Ureter (tissue), 1 donor: ENCODE results near the gene APC. TPM values are rescaled to one million over a fixed set of nuclear protein-coding genes. Genes with fewer than 3 reads are reported as not detected.

Source experiments
- DNase-seq: peaks from one replicate; pipeline ENCODE4 v3.0.0-alpha.2; 2020; ENCODE audit warnings: low spot score
- total RNA-seq: library from RNA; stranded (reverse); gene quantifications from one replicate; pipeline ENCODE4 v1.2.4, GENCODE V29; 2023
- donor health status: DM: yes; HTN: yes; CAD: no.

APC gene
- total RNA-seq, result 40.4 TPM

DNA sequence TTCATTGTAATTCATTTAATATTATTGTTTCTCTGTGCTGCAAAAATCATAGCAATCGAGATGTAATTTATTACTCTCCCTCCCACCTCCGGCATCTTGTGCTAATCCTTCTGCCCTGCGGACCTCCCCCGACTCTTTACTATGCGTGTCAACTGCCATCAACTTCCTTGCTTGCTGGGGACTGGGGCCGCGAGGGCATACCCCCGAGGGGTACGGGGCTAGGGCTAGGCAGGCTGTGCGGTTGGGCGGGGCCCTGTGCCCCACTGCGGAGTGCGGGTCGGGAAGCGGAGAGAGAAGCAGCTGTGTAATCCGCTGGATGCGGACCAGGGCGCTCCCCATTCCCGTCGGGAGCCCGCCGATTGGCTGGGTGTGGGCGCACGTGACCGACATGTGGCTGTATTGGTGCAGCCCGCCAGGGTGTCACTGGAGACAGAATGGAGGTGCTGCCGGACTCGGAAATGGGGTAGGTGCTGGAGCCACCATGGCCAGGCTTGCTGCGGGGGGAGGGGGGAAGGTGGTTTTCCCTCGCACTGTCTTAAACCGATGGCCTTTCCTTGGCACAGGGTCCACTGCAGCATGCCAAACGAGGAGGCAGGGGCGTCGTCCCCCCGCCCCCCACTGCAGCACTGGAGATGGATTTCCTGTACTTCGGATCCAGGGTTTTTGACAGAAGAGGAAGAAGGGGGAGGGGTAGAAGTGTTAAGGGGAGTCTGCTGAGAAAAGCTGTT, at the start of gene APC:
Gene APC (plus strand): TSS at position 423 of the 728 bp plus-strand sequence. CDS start 17,006 bp downstream, outside the sequence.
- peak; percentile 92 for DNase-seq

DNA sequence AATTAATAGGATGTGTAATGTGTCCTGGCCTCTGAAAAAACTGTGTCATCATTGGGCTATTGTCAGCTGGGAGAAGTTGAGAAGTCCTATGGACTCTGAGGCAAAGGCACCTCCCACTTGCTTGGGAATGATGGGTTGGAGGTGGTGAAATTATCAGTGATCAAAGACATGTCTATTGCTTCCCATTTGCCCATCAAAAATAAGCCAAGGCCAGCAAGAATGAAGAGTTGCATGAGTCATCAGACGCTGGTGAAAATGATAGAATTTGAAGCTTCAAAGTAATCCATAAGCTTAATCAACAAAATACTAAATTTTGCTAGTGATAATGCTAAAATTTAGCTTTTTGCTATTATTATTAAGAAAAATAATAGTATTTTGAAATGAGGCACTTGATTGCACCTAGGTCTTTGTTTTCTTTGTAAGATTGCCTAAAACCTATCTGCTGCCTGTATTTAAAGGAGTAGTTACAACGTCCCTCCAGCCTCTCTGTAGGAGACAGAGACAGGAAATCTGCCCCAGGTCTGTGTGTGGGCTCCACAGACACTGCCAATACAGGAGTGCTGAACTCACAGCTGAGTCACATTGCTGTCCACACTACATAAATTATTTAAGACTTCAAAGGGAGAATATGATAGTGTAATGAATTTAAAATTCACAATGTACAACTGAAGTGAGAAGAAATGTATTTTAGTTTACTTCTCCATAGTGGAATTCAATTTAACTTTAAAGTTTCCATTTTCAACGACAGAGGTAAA, 48.4 kb upstream of the APC start:
- no peak for DNase-seq

DNA sequence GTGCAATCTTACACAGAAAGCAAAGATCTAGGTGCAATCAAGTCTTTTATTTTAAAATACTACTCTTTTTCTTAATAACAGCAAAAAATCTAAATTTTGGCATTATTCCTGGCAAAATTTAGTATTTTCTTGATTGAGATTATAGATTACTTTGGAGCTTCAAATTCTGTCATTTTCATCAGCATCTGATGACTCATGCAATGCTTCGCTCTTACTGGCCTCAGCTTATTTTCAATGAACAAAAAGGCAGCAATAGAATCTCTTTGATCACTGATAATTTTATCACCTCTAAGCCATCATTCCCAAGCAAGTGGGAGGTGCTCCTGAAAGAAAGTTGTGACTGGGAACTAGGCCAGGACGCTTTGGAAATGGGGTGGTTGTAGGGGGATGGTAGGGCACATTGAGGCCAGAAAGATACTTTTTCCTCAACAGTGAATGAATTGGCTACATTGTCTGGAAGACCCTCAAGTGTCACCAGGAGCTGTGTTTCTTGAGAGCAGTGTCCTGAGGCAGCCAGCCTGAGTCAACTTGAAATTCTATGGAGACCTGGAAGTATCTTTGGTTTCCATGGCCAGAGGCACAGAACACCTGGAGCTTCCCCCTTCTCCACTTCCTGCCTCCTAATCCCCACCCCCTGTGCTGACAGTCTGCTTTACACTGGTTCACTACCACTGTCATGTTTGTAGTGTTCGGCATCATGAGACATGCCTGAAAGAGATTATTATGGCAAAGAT, 46.9 kb upstream of the APC start:
- no peak for DNase-seq

DNA sequence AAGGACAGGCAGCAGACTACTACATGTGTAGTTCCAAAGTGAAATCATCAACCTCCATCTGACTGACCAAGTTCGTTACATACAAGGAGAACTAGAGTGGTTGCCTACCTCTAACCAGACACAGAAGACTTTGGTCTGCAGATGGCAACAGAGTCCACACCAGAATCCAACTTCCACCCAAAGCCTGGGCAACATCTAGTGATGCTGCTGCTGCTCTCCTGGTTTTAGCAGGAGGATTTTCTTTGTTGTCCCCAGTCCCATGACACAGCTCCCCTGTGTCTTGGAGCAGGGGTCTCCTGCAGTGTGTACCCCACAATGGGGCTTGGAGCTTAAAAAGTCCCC, 46.4 kb upstream of the APC start:
- no peak for DNase-seq

DNA sequence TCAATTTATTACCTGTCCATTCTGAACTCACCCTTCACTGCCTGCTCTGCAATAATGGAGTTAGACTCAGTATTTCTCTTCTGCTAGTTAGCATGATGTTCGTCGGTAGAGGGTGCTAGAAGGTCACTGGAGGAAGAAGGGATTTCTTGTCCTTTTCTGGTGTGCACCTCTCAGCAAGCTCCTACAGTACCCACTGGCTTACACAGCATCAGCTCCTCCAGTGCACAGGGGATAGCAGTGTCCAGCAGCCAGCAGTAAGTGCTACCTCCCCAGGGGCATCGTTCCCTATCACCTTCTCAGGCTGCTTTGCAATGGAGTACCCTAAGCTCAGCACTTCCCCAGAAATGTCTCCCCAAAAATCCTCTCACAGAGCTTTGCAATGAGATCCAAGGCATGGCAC, 45.9 kb upstream of the APC start:
- DNase-seq, result no peak

DNA sequence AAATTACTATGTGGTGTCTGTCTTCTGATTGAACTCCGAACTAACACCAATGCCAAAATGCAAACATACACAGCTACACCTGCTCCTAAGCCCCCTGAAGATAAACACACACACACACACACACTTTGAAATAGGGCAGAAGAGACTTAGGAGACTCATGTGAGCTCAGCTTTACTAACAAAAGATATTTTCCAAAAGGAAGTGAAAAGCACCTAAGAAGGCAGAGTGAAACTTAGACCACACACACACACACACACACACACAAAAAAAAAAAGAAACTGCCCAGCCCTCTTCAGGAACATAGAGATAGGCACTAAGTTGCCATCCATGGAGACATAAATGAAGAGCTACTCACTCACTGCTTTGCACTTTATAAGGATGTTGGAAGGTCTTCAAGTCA, 45.2 kb upstream of the APC start:
- no peak for DNase-seq

DNA sequence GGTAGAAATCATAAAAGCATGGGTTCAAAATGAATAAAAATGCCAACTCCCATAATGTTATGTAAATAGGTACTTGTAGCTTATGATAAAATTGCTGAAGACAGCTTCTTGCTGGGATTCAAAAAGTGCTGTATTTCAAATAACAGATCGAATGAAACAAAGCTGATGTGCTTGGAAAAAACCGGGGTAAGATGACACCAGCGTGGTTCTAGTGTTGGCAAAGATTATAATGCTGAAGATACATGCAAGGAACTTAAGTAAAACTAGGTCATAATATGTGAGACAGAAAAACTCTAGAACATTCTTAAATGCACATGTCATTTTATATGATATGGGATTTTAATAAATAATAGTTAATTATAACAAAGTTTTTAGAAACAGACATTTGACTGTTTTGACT, 44.4 kb upstream of the APC start:
- DNase-seq, result no peak

DNA sequence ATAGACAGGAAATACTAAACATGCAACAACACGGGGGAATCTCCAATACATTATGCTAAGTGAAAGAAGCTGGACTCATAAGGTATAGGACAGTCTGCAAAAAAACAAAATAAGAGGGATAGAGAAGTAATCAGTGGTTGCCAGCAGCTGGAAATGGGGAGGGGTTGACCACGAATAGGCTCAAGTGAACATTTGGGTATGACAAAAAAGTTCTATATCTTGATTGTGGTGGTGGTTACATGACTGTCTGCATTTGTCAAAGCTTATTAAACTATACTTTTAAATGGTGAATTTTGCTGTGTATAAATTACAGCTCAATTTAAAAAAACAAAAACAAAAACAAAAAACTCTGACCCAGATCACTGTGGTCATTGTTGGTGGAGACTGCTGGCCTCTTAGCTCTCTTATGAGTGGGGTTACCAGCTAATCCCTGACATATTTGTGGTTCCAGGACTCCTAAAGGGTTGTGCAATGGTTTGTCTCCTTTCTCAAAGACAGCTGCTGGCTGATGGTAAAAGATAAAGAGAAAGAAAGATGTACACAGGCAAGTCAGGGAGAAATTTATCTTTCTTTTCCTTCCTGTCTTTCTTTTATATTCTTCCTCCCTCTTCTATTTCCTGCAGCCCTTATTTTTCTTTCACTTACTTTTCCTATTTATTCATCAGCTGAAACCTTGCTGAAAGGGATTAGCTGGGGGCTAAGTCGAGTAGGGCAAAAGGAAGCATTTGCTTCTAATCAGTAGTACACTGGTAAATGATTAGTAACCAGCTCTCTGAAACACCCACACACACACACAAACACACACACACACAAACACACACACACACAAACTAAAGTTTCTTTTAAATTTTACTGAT, 42.6 kb upstream of the APC start:
- DNase-seq, result no peak

DNA sequence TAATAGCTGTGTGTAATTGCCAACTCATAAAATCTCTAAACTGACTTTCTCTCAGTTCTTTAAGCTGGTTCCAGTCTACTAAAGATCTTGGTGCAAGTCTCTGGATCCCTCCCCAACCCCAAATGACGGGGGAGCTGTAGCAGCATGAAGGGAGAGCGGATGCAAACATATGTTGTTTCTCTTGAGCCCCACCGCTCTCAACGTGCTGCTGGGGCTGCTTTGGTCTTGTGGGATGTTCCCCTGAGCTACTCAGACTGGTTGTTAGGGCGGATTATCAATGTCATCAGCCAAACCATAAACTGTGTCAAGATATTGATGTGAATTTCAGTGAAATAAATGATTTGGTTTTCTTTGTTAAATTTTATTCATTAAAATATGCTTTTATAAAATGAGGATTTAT, 40.9 kb upstream of the APC start:
- DNase-seq, result no peak

DNA sequence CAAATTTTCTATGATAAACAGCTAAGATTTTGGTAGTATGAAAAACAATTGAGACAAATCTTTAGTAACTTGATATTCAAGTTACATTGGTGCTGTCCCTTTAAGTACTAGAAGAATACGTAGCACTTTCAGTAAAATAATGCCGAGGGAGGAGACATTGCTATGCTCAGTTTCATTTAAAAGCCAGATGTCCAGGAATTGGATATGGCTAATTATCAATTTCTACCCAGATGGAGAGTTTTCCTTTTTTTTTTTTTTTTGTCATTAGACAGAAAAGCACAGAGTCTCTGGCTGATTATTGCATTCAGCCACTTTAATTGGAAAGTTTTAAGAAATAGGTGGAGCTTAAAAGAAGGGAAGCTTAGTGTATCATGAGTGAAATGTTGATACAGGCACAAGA, 40.4 kb upstream of the APC start:
- DNase-seq, result no peak

DNA sequence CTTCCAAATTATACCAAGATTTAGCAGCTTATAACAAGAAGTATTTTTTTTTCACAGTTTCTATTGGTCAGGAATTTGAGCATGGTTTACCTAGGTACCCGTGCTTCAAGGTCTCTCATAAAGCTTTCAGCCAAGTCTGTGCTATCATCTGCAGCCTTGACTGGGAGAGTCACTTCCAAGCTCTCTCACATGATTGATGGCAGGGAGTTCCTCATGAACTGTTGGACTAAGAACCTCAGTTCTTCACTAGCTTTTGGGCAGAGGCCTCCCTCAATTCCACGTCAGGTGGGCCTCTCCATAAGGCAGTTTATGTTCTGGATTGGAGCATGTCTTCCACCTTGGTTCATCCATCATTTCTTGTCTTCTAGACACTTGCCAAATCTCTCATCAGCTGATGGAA, 39.9 kb upstream of the APC start:
- no peak for DNase-seq

DNA sequence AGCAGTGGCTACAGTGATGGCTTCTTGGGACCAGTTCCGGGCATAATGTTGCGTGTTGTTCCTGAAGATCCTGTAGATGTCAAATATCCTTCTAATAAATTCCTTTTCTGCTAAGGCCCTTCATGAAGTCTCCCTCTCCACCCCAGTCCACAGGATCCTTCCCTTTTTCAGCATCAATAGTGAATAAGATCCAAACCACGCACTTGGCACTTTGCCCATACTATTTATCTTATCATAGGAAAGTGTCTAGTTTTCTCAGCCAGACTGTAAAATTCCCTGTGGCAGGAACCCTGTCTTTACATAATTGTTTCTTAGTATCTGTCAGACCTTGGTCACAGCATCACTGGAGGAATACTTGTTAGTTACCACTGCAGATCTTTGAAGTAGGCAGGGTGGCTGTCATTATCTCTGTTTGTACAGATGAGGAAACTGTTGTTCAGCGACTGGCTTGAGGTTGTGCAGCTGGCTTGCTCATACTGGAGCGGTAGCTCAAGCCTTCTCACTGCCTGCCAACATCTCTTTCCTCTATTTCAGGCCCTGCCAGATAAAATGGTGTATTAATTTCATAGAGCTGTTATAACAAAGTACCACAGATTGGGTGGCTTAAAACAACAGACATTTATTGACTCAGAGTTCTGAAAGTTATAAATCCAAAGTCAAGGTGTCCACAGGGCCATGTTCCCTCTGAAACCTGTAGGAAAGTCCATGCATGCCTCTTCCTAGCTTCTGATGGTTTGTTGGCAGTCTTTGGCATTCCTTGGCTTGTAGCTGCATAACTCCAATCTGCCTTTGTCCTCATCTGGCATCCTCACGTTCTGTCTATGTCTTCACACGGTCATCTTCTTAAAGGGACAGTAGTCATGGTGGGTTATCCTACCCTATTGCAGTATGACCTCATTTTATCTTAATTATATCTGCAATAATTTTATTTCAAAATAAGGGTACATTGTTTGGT, 33.5 kb upstream of the APC start:
- DNase-seq, result no peak

DNA sequence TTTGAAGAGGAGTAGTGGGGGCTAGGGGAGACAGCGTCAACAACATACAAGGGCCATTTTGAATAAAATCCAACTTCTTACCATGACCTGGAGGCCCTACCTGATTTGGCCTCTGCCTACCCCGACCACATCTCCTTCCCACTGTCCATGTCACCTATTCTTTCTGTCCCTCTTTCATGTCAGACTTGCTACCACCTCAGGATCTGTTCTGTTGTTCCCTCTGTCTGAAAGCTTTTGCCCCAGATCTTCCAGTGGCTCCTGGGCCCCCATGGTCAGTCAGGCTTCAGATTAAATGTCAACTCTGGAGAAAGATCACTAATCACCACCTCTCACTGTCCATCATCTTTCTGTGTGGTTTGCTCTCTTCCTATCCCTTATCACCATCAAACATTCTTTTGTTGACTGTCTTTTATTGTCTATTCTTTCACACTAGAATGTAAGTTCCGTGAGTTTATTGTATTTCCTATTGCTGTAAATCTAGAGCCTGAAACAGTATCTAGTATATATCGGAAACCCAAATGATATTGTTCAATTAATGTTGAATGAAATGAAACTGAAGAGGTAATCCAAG, 31.2 kb upstream of the APC start:
- no peak for DNase-seq

DNA sequence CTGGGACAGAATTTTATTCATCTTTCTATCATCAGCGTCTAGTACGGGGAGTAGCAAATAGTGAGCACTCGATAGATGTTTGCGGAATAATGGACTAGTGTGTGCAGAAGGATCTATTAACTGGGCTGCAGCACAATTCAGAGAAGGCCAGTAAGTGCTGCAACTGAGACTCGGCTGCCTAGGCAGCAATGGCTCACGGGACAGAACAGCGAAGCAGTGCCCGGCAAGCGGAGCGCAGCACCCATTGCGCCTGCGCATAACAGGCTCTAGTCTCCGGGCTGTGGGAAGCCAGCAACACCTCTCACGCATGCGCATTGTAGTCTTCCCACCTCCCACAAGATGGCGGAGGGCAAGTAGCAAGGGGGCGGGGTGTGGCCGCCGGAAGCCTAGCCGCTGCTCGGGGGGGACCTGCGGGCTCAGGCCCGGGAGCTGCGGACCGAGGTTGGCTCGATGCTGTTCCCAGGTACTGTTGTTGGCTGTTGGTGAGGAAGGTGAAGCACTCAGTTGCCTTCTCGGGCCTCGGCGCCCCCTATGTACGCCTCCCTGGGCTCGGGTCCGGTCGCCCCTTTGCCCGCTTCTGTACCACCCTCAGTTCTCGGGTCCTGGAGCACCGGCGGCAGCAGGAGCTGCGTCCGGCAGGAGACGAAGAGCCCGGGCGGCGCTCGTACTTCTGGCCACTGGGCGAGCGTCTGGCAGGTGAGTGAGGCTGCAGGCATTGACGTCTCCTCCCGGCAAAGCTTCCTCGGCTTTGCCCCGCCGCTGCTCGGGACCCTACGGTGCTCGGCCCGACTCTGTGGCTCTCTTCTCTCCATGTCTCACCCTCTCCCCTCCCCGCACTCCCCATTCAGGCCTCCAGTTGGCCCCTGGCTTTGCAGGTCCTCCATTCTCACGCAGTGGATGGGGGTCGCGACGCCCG, 30.2 kb upstream of the APC start:
- peak; percentile 99 for DNase-seq

DNA sequence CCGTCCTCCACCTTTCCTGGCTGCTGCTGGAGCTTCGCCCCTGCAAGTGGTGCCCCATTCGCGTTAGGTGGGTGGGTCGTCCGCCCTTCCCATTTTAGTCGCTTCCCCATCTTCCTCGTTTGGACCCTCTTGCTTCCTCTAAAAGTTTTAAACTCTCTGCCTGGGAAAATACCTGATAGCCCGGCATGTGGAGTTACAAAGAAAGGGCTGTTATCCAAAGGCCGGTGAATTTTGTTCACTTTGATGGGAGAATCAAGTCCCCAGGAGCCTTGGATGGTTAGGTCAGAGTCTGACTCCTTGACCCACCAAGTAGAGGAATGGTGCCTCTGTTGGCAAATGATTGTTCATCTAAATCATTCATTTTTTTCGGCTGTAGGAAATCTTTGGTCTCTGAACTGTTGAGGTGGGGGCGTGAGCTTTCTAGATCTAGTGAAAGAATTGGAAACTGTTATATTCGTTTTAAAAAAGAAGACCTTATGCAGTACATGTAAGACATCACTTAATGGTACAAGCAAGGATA, 29.5 kb upstream of the APC start:
- no peak for DNase-seq

DNA sequence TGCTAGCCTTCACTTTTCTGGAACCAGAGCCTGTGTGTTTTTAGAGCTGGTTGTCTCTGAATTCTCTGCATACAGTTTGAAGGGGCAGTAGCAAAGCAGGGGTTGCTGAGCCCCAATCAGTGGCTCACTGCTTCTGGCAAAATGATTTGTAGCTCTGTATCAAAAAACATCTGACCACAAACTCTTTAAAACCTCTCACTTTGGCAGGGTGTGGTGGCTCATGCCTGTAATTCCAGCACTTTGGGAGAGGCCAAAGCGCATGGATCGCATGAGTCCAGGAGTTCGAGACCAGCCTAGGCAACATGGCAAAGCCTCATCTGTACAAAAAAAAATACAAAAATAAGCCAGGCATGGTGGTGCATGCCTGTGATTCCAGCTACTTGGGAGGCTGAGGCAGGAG, 28.3 kb upstream of the APC start:
- DNase-seq, result no peak

DNA sequence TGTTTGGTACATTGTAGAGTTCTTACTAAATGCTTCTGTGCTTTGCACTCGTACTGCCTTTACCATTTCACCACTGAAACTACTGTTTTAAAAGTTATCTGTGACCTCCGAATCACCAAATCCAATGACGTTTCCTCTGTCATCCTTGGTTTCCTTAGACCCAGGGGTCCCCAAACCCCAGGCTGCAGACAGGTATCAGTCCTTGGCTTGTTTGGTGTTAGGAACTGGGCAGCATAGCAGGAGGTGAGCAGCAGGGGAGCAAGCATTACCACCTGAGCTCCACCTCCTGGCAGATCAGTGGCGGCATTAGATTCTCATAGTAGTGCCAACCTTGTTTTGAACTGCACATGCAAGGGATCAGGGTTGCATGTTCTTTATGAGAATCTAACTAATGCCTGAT, 26.8 kb upstream of the APC start:
- no peak for DNase-seq

DNA sequence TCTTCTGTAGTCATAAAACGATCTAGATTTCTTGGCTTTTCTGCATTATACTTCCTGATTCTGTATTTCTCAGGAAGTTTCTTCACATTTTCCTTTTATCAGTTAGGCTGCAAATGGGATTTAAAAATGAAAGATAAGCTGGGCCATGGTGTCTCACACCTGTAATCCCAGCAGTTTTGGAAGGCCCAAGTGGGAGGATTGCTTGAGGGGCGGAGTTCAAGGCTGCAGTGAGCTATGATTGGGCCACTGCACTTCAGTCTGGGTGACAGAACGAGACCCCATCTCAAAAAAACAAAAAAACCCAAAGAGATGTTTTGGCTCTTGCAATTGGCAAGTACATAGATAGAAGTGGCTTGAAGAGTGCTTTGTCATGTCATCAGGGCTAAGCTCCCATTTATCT, 26.2 kb upstream of the APC start:
- no peak for DNase-seq

DNA sequence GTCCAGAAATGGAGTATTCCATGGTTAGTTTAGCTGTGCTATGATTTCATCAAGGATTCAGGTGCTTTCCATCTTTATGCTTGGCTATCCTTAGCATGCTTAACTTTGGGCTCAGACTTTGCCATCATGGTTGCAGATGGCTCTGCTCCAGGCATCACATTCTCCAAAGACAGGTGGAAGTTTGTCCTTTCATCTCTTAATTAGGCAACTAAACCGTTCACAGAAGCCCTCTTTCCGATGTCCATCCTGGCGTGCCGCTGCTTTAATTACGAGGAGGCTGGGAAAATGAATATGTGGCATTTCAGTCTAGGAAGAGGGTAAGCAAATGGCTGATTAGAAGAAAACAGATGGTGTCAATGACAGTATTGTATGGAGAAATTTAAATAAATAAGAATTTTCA, 24.5 kb upstream of the APC start:
- no peak for DNase-seq
